Adrenal gland (tissue), 12 donors: Measurements from ENCODE around the gene AKT1S1. TPM values are rescaled to one million over a fixed set of nuclear protein-coding genes. Genes with fewer than 3 reads are reported as not detected.

Experiments used
- DNase-seq, 7 donors: peaks; one replicate each; pipeline ENCODE4 v3.0.0-alpha.2; 2019 to 2020
- H3K27ac ChIP-seq, 5 donors: fragments of 200-600 bp; sonication (generic) in 4 of 5; 1 replicate in 3 of 5; 2 replicates in 2 of 5; pipeline versions ENCODE4 v1.5.1 to v1.8.0; 2016 to 2020; ENCODE audit warnings: mild to moderate bottlenecking in 1 of 5
- H3K27me3 ChIP-seq: fragments of 200-600 bp; 2 replicates; pipeline ENCODE4 v1.8.0; 2021
- H3K36me3 ChIP-seq, 2 donors: fragments of 200-600 bp; replicated peaks in 1 of 2; 1 replicate in 1 of 2; 2 replicates in 1 of 2; pipeline versions ENCODE4 v1.5.1 to v1.8.0; 2018 to 2022
- H3K4me1 ChIP-seq, 2 donors: fragments of 200-600 bp; replicated peaks in 1 of 2; 1 replicate in 1 of 2; 2 replicates in 1 of 2; pipeline versions ENCODE4 v1.5.1 to v1.8.0; 2018 to 2021
- H3K4me3 ChIP-seq, 4 donors: fragments of 200-600 bp; sonication (generic) in 3 of 4; one replicate each; pipeline ENCODE4 v1.5.1; 2016 to 2018
- H3K9me3 ChIP-seq, 3 donors: fragments of 200-600 bp; sonication (generic) in 1 of 3; replicated peaks in 1 of 3; 1 replicate in 2 of 3; 2 replicates in 1 of 3; pipeline versions ENCODE4 v1.5.1 to v1.8.0; 2016 to 2021
- CTCF ChIP-seq, 6 experiments: fragments of 450-650 bp in 4 of 6; fragments of 200-600 bp in 2 of 6; sonication (generic) in 1 of 6; IDR thresholded peaks; 1 replicate in 5 of 6; 2 replicates in 1 of 6; pipeline versions ENCODE4 v1.5.1 to v1.8.0; 2016 to 2021; ENCODE audit warnings: antibody characterized with exemption in 6 of 6, mild to moderate bottlenecking in 2 of 6, moderate library complexity in 1 of 6
- POLR2A ChIP-seq, 2 donors: fragments of 450-650 bp; IDR thresholded peaks; one replicate each; pipeline ENCODE4 v1.6.1; 2017; ENCODE audit warnings: antibody characterized with exemption in 2 of 2, mild to moderate bottlenecking in 2 of 2, moderate library complexity in 1 of 2
- WGBS, 4 donors: extraction: QIAGEN DNeasy Blood & Tissue Kit in 2 of 4; methylation state at CpG; one replicate each; pipeline versions ENCODE4 v1.1.5 to v1.1.7; 2013 to 2017; 5-methylcytosine and 5-hydroxymethylcytosine counted together
- intact Hi-C, 2 donors: fragments of 100-400 bp; cut with DNase I; formaldehyde crosslinking; loops; one replicate each; pipeline versions ENCODE4 v1.14.1 to v1.15.0; 2022 to 2023
- polyA plus RNA-seq, 3 donors: library from polyadenylated mRNA; stranded (reverse); fragments of 200-250 nt in 2 of 3; fragments of 350-450 nt in 1 of 3; fragmentation: Illumina TruSeq in 1 of 3; extraction: RNeasy Lipid Tissue Mini Kit (QIAGEN cat#74804) in 1 of 3; gene quantifications; one replicate each; pipeline ENCODE4 v1.2.3, GENCODE V29; 2013 to 2014
- total RNA-seq, 9 donors: library from RNA; depleted of rRNA in 4 of 9; stranded (reverse); fragments of >200 nt in 4 of 9; fragments of 120-200 nt in 1 of 9; fragmentation: NEBNext Ultra II Directional in 1 of 9; extraction: Animal tissue kit (Norgen Biotek cat#: 25700) in 1 of 9; gene quantifications; one replicate each; pipeline versions ENCODE4 v1.1.0 to v1.2.4, GENCODE V29; 2013 to 2023
- donor health status: healthy with polysubstance abuse.
- donor health status: Bipolar disorder and iron deficiency.
- donor health status: DM: yes; HTN: yes; CAD: no.
- donor health status: DM: no; HTN: no; CAD: no.
- donor health status: DM: no; HTN: no; CAD: no.
- donor health status: DM: yes; HTN: yes; CAD: no.

Gene AKT1S1
- total and polyA plus RNA-seq, 12 donors = 19.8 to 89.6 (median 59.1) TPM

GRCh38 chr19:49910179-49910578, 33.0 kb upstream of the AKT1S1 start:
- TF ChIP-seq CTCF (IDR thresholded peaks at IDR 0.05) (no peak), POLR2A (IDR thresholded peaks at IDR 0.05) (no peak)
- H3K4me1 ChIP-seq = peaks cover 0 to 10% of the 10 kb centered on the region in 2 donors
- H3K4me3 ChIP-seq = no peak overlapping the region
- intact Hi-C loops = no loop called here
- H3K27ac ChIP-seq = no peak overlapping the region
- H3K9me3 ChIP-seq = no peaks in the 10 kb centered on the region
- H3K27me3 ChIP-seq = no peaks in the 10 kb centered on the region
- peaks cover 0 to 31% of the 10 kb centered on the region in 2 donors for H3K36me3 ChIP-seq
- 88 to 100% (median 96%) methylated on average over 2 to 5 of the region's 5 CpGs for whole genome bisulfite sequencing, 4 donors
- no peak for DNase-seq

GRCh38 chr19:49908480-49909420, 31.6 kb upstream of the AKT1S1 start:
- TF ChIP-seq POLR2A (IDR thresholded peaks at IDR 0.05) (no peak), CTCF (IDR thresholded peaks at IDR 0.05) (no peak)
- Histone ChIP-seq H3K4me3 (no peak overlapping the region), H3K27me3 (no peaks in the 10 kb centered on the region), H3K27ac (no peak overlapping the region), H3K4me1 (peaks cover 0 to 10% of the 10 kb centered on the region in 2 donors), H3K36me3 (peaks cover 0 to 28% of the 10 kb centered on the region in 2 donors), H3K9me3 (no peaks in the 10 kb centered on the region)
- no peak for DNase-seq
- intact Hi-C loops = no loop called here
- 95 to 97% (median 96%) methylated on average over 30 to 37 of the region's 37 CpGs for WGBS, 4 donors

GRCh38 chr19:49907745-49908446, 30.7 kb upstream of the AKT1S1 start:
- Histone ChIP-seq H3K27me3 (no peaks in the 10 kb centered on the region), H3K27ac (no peak overlapping the region), H3K4me1 (peaks cover 0 to 10% of the 10 kb centered on the region in 2 donors), H3K36me3 (peaks cover 0 to 28% of the 10 kb centered on the region in 2 donors), H3K4me3 (no peak overlapping the region), H3K9me3 (no peaks in the 10 kb centered on the region)
- WGBS, 4 donors = 90 to 98% (median 94%) methylated on average over 22 to 23 of the region's 23 CpGs
- TF ChIP-seq POLR2A (IDR thresholded peaks at IDR 0.05) = no peak
- no peak for TF ChIP-seq CTCF (IDR thresholded peaks at IDR 0.05)
- intact Hi-C loops = no loop called here
- no peak for DNase-seq

DNA sequence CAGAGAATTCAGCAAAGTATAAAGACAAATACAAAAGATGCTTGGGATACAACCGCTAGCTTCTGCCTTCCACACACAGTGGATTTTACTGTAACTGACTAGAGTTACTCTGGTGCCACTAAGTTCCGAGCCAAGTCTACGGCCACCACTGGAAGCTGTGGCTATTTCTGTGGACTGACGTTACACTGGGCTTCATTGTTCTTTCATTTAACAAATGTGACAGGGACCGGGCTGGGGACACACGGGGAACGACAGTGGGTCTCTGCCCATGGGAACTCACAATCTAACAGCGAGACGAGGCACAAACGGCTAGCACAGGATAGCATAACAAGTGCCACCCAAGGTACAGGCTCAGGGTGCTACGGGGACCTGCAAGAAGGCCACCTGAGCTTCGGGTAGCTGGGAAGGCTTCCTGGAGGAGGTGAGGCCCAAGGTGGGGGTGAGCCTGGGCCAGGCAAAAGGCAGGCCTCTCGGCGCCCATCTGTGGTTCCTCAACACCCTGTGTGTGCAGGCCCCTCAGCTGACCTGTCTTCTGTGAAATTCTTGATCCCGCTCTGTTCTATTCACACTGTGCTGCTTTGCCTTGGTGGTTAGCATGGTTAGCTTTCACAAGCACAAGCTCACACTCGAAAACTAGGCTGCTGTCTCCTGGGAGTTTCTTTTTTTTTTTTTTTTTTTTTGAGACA, 29.9 kb upstream of the AKT1S1 start:
- no peaks in the 10 kb centered on the region for H3K27me3 ChIP-seq
- H3K4me3 ChIP-seq = no peak overlapping the region
- no peak for TF ChIP-seq CTCF (IDR thresholded peaks at IDR 0.05)
- TF ChIP-seq POLR2A (IDR thresholded peaks at IDR 0.05) = no peak
- intact Hi-C loops = no loop called here
- H3K36me3 ChIP-seq = peaks cover 0 to 28% of the 10 kb centered on the region in 2 donors
- H3K4me1 ChIP-seq = peaks cover 0 to 10% of the 10 kb centered on the region in 2 donors
- no peak overlapping the region for H3K27ac ChIP-seq
- 92 to 95% (median 93%) methylated on average over 12 to 16 of the region's 16 CpGs for WGBS, 4 donors
- DNase-seq = no peak
- H3K9me3 ChIP-seq = no peaks in the 10 kb centered on the region
